GM23338 (cell line): ENCODE results near the gene MOGAT2.

Experiments used
- JUNB ChIP-seq: IDR thresholded peaks from one replicate; pipeline ENCODE4 v1.6.1; 2016; ENCODE audit warnings: antibody characterized with exemption; ENCODE audit not compliant: unreplicated experiment
- TF ChIP-seq, protein P1 (sequence below): IDR thresholded peaks from one replicate; pipeline ENCODE4 v1.6.1; 2018; ENCODE audit warnings: antibody characterized with exemption; ENCODE audit not compliant: unreplicated experiment
- TF ChIP-seq, protein P2 (sequence below), 2 experiments: fragments of 200-600 bp in 1 of 2; sonication (generic) in 1 of 2; conservative IDR thresholded peaks; 2 replicates each; pipeline versions ENCODE4 v1.5.1 to v1.6.1; 2016 to 2017; ENCODE audit warnings: antibody characterized with exemption in 2 of 2, low read depth in 2 of 2, mild to moderate bottlenecking in 2 of 2, moderate library complexity in 1 of 2

DNA sequence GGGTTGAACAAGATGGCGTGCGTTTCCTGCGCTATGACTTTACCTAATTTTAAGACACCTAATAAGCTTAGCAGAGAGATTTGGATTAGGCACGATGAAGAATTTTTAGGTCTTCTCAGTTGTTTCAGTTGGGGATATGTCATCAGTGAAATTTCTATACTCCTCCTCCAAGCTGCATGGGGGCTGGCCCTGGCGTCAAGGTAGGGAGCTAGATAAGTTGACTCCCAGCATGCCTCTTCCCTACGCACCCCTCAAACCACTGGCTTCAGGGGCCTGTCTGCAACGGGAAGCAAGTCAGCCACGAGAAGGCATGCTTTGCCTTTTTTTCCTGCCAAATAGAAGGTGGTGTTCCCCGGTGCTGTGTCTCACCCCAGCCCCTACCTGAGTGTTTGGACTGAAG lies 64.2 kb downstream of the MOGAT2 start:
- TF ChIP-seq, protein P1, sequence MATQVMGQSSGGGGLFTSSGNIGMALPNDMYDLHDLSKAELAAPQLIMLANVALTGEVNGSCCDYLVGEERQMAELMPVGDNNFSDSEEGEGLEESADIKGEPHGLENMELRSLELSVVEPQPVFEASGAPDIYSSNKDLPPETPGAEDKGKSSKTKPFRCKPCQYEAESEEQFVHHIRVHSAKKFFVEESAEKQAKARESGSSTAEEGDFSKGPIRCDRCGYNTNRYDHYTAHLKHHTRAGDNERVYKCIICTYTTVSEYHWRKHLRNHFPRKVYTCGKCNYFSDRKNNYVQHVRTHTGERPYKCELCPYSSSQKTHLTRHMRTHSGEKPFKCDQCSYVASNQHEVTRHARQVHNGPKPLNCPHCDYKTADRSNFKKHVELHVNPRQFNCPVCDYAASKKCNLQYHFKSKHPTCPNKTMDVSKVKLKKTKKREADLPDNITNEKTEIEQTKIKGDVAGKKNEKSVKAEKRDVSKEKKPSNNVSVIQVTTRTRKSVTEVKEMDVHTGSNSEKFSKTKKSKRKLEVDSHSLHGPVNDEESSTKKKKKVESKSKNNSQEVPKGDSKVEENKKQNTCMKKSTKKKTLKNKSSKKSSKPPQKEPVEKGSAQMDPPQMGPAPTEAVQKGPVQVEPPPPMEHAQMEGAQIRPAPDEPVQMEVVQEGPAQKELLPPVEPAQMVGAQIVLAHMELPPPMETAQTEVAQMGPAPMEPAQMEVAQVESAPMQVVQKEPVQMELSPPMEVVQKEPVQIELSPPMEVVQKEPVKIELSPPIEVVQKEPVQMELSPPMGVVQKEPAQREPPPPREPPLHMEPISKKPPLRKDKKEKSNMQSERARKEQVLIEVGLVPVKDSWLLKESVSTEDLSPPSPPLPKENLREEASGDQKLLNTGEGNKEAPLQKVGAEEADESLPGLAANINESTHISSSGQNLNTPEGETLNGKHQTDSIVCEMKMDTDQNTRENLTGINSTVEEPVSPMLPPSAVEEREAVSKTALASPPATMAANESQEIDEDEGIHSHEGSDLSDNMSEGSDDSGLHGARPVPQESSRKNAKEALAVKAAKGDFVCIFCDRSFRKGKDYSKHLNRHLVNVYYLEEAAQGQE: no peak
- no peak for TF ChIP-seq JUNB
- TF ChIP-seq, protein P2, sequence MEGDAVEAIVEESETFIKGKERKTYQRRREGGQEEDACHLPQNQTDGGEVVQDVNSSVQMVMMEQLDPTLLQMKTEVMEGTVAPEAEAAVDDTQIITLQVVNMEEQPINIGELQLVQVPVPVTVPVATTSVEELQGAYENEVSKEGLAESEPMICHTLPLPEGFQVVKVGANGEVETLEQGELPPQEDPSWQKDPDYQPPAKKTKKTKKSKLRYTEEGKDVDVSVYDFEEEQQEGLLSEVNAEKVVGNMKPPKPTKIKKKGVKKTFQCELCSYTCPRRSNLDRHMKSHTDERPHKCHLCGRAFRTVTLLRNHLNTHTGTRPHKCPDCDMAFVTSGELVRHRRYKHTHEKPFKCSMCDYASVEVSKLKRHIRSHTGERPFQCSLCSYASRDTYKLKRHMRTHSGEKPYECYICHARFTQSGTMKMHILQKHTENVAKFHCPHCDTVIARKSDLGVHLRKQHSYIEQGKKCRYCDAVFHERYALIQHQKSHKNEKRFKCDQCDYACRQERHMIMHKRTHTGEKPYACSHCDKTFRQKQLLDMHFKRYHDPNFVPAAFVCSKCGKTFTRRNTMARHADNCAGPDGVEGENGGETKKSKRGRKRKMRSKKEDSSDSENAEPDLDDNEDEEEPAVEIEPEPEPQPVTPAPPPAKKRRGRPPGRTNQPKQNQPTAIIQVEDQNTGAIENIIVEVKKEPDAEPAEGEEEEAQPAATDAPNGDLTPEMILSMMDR (conservative IDR thresholded peaks at IDR 0.05; ENCODE audit: low read depth in 2 of 2): no peak
